Cardiac fibroblast (primary cell): ENCODE results near the gene FN3K.

Source experiments
- DNase-seq, 2 donors: peaks; one replicate each; pipeline versions ENCODE4 v3.0.0 to v3.0.0-alpha.2; 2010; ENCODE audit warnings: low read depth in 2 of 2
- H3K4me3 ChIP-seq, 2 donors: replicated peaks in 1 of 2; 1 replicate in 1 of 2; 2 replicates in 1 of 2; pipeline ENCODE4 v1.5.1; 2011; ENCODE audit warnings: low read depth in 2 of 2, low read length in 2 of 2, mild to moderate bottlenecking in 2 of 2, moderate library complexity in 1 of 2
- TF ChIP-seq, protein P1 (sequence below): IDR thresholded peaks from one replicate; pipeline ENCODE4 v1.5.1; 2011; ENCODE audit warnings: low read depth, mild to moderate bottlenecking, low read length, inconsistent platforms

FN3K gene

DNA sequence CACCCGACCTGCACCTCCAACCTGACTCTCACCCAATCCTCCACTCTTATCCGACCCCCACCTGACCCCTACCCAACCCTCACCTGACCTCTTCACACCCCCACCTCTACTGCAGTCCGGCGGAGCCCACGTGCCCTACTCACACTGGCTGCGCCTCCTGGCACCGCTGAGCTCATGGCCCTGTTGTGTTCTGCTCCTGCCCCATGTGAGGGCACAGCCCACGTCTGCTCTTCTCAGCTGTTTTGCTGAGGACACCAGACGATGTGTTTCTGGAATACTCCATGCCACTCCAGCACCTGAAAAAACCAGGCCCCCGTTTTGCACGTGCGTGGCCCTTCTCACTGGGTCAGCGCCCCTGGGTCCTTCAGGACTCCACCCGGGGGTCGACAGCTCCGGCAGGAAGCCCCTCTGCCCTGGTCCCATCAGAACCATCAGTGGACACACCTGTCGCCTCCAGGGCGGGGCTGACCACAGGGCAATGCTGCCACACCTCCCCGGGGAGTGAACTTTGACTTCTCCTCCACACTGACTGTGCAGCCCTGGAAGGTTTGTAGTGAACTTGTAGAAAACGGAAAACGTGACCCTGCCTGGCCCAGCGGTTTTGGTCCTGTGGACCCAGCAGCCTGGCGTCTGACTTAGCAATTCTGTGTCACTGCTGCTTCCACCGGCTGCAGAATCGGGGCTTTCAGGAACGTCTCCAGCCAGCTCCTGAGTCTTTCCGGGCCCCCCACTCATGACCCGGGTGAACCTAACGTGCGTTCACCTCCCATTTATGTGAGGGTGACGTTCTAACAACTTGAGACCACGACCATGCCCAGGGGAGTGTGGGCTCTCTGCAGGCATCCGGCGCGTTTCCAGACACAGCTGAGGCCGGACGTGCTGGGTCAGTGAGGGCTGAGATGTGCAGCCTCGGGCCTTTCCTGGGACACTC is 31.2 kb upstream of the FN3K start:
- no peak for DNase-seq
- no peak overlapping the region for H3K4me3 ChIP-seq
- TF ChIP-seq, protein P1, sequence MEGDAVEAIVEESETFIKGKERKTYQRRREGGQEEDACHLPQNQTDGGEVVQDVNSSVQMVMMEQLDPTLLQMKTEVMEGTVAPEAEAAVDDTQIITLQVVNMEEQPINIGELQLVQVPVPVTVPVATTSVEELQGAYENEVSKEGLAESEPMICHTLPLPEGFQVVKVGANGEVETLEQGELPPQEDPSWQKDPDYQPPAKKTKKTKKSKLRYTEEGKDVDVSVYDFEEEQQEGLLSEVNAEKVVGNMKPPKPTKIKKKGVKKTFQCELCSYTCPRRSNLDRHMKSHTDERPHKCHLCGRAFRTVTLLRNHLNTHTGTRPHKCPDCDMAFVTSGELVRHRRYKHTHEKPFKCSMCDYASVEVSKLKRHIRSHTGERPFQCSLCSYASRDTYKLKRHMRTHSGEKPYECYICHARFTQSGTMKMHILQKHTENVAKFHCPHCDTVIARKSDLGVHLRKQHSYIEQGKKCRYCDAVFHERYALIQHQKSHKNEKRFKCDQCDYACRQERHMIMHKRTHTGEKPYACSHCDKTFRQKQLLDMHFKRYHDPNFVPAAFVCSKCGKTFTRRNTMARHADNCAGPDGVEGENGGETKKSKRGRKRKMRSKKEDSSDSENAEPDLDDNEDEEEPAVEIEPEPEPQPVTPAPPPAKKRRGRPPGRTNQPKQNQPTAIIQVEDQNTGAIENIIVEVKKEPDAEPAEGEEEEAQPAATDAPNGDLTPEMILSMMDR, result no peak

DNA sequence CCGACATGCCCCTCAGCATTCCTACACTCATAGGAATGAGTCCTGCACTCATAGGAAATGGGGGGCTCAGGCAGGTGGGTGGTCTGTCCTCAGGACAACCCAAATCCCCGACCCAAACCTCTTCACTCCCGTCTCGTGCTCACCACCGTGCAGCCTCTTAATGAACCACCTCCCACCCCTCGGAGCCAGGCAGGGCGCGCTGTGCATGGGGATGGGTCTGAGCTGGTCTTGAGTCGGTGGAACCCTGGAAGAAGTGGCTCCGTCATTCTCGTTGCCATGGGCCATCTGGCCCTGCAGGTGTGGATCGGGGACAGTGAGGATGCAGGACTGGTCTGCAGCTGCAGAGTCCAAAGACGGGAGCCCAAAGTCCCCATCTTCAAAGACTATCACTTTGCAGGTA is 30.5 kb upstream of the FN3K start:
- TF ChIP-seq, protein P1, result no peak
- no peak for DNase-seq

DNA sequence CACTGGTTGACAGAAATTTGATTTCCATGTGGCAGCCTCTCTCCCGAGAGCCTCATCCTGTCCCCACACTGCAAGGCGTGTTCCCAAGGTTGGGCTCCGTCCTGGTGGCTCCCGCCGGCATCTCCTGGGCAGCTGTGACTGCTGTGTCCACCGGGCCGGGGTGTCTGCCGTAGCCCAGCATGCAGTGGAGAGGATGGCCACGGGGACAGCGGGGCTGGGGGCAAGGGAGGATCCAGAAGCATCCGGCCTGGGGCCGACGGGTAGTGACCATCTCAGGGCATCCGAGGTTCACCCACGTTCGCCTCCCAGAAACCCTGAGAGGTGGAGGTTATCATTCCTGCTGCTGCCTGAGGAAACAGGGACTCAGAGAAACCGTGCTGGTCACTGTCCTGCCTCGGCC is 29.7 kb upstream of the FN3K start:
- DNase-seq, result no peak
- H3K4me3 ChIP-seq, result no peak overlapping the region
- TF ChIP-seq, protein P1, result no peak

More for the DNA sequence above, 30.5 kb upstream of the FN3K start:
- no peak overlapping the region for H3K4me3 ChIP-seq

DNA sequence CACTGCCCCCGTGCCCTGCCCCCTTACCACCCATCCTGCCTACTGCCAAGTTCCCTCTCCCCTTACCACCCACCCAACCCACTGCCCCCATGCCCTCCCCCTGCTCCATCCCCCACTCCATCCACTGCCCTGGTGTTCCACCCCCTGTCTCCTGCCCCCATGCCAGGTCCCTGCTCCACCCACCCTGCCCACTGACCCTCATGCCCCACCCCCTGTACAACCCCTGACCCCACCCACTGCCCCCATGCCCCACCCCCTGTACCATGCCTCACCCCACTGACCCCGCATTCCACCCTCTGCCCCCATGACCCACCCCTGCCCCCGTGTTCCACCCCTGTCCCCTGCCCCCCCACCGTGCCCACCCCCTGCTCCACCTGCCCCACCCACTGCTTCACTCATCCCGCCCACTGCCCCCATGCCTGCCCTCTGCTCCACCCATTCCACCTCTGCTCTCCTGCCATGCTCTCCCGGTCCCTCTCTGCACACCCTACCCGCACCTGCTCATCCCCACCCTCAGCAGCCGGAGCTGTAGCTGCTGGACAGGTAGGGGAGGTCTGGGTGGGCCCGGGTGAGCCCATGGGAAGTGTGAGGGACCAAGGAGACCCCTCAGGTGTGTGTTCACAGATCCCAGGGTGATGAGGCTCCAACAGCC is 26.3 kb upstream of the FN3K start:
- TF ChIP-seq, protein P1, result no peak
- H3K4me3 ChIP-seq, result no peak overlapping the region
- DNase-seq, result no peak

DNA sequence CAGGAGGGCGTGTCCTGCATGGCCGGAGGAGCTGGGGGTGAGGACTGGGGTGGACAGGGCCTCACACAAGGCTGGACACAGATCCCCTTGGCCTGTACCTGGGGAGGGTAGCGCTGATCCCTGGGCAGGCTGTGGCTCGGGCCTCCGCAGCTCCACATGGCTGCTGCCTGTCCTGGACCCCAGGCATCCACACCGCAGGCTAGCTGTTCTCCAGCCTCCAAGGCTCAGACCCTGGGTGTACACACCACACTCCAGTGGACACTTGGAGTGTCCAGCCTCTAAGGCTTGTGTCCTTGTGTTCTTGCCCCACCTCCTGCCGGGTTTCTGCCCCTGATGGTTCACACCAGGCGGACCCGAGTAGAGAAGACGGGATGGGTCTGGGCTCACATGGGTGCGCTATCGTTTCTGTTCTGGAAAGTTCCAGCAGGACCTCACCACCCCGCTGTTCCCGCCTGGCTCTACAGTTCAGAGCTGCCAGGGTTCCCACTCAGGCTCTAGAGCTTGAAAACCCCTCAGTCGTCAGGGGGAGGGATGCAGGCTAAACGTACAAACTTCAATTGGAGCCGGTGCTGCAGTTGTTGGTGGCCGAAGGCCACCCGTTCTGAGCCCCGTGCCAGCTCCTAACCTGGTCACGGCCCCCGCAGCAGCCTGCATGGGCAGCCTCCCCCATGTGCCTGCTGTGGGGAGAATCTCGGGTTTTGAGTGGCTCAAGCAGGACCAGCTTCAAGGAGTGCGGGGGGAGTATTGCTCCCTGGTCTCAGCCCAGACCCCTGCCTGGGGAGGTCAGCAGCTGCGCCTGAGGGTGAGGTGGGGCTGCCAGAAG is 25.5 kb upstream of the FN3K start:
- no peak overlapping the region for H3K4me3 ChIP-seq
- TF ChIP-seq, protein P1, result no peak
- no peak for DNase-seq

DNA sequence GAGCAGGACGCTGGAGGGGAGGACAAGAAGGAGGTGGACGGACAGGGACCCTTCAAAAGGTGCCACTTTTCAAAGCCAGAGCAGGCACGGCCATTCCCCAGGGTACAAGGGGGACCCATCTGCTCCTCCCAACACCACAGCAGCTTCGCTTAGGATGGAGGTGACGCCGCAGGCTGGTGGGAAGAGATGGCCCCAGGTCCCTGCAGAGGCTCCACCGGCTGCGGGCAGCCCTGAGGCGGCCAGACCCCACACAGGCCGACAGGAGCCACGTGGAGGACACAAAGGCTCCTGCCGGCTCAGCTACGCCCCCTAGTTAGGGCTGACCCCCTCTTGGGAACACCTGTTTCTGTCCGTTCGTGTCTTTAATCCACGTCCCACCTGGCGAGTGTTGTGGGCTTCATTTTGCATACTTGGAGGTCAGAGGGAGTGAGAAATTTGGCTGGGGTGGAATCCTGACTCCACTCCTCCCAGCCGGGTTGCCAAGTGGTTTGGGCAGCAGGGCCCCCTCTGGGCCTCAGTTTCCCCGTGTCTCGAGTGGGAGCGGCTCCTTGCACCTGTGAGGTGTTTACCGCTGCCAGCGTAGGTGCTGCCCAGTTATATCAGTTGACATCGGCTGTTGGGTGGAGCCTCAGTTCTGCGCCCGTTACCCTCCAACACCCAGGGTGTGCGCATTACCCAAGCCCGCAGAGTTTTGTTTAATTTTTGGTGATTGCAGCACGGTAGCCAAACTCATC is 24.7 kb upstream of the FN3K start:
- no peak for DNase-seq
- TF ChIP-seq, protein P1, result no peak
- H3K4me3 ChIP-seq, result no peak overlapping the region
